H9 (cell line): ENCODE data around the gene ARID1B. TPM values are rescaled to one million over a fixed set of nuclear protein-coding genes. Genes with fewer than 3 reads are reported as not detected.

Source experiments
- DNase-seq: peaks from one replicate; pipeline ENCODE4 v3.0.0-alpha.2; 2017
- H2AFZ ChIP-seq: one replicate; pipeline ENCODE4 v1.6.1; 2013; ENCODE audit warnings: mild to moderate bottlenecking, low read length, control low read depth, moderate library complexity
- H2AK5ac ChIP-seq: 2 replicates; pipeline ENCODE4 v1.6.1; 2013; ENCODE audit warnings: low read length, control low read depth, mixed read lengths; ENCODE audit not compliant: insufficient read length
- H2BK120ac ChIP-seq: one replicate; pipeline ENCODE4 v1.6.1; 2013; ENCODE audit warnings: low read depth, mild to moderate bottlenecking, low read length, control low read depth, inconsistent platforms; ENCODE audit not compliant: poor library complexity, severe bottlenecking
- H2BK12ac ChIP-seq: 2 replicates; pipeline ENCODE4 v1.6.1; 2013; ENCODE audit warnings: low read length, control low read depth, mixed read lengths, low read depth; ENCODE audit not compliant: insufficient read length
- H2BK15ac ChIP-seq: 2 replicates; pipeline ENCODE4 v1.6.1; 2013; ENCODE audit warnings: low read depth, low read length, control low read depth
- H2BK20ac ChIP-seq: one replicate; pipeline ENCODE4 v1.6.1; 2013; ENCODE audit warnings: low read depth, mild to moderate bottlenecking, low read length, control low read depth, inconsistent platforms; ENCODE audit not compliant: poor library complexity, severe bottlenecking
- H2BK5ac ChIP-seq: 2 replicates; pipeline ENCODE4 v1.6.1; 2013; ENCODE audit warnings: low read length, control low read depth, mixed read lengths; ENCODE audit not compliant: insufficient read length
- H3K14ac ChIP-seq: 2 replicates; pipeline ENCODE4 v1.6.1; 2013; ENCODE audit warnings: low read length, control low read depth; ENCODE audit not compliant: insufficient read depth
- H3K18ac ChIP-seq: 2 replicates; pipeline ENCODE4 v1.6.1; 2013; ENCODE audit warnings: low read depth, mild to moderate bottlenecking, mixed read lengths, low read length, control low read depth; ENCODE audit not compliant: insufficient read length
- H3K23ac ChIP-seq: 2 replicates; pipeline ENCODE4 v1.6.1; 2013; ENCODE audit warnings: low read length, control low read depth, mixed read lengths, low read depth; ENCODE audit not compliant: insufficient read length
- H3K23me2 ChIP-seq: 2 replicates; pipeline ENCODE4 v1.6.1; 2013; ENCODE audit warnings: low read depth, mild to moderate bottlenecking, mixed read lengths, low read length, control low read depth; ENCODE audit not compliant: insufficient read length, poor library complexity, severe bottlenecking
- H3K27ac ChIP-seq: 2 replicates; pipeline ENCODE4 v1.5.1; 2013; ENCODE audit warnings: low read length, control low read depth, mixed read lengths, low read depth; ENCODE audit not compliant: insufficient read length
- H3K27me3 ChIP-seq: 2 replicates; pipeline ENCODE4 v1.6.1; 2013; ENCODE audit warnings: low read length, control low read depth, inconsistent platforms; ENCODE audit not compliant: insufficient read depth
- H3K4ac ChIP-seq: 2 replicates; pipeline ENCODE4 v1.6.1; 2013; ENCODE audit warnings: low read depth, mild to moderate bottlenecking, control low read depth, inconsistent platforms, low read length, moderate library complexity
- H3K4me1 ChIP-seq: 2 replicates; pipeline ENCODE4 v1.6.1; 2013; ENCODE audit warnings: low read length, control low read depth, inconsistent platforms; ENCODE audit not compliant: insufficient read depth
- H3K4me2 ChIP-seq: 2 replicates; pipeline ENCODE4 v1.6.1; 2013; ENCODE audit warnings: low read length, control low read depth, mixed read lengths; ENCODE audit not compliant: insufficient read length, insufficient read depth
- H3K56ac ChIP-seq: 2 replicates; pipeline ENCODE4 v1.6.1; 2013; ENCODE audit warnings: low read depth, mild to moderate bottlenecking, mixed read lengths, low read length, control low read depth; ENCODE audit not compliant: insufficient read length
- H3K79me1 ChIP-seq: 2 replicates; pipeline ENCODE4 v1.6.1; 2013; ENCODE audit warnings: low read depth, mild to moderate bottlenecking, moderate library complexity, low read length, control low read depth, inconsistent platforms; ENCODE audit not compliant: insufficient read depth, poor library complexity, severe bottlenecking
- H3K79me2 ChIP-seq: 2 replicates; pipeline ENCODE4 v1.6.1; 2013; ENCODE audit warnings: low read length, control low read depth, inconsistent platforms; ENCODE audit not compliant: insufficient read depth
- H3K9ac ChIP-seq: 2 replicates; pipeline ENCODE4 v1.6.1; 2013; ENCODE audit warnings: low read length, control low read depth, mixed read lengths; ENCODE audit not compliant: insufficient read length; ENCODE audit errors: extremely low read depth
- H3K9me3 ChIP-seq: one replicate; pipeline ENCODE4 v1.6.1; 2013; ENCODE audit warnings: low read depth, low read length, inconsistent platforms; ENCODE audit not compliant: control insufficient read depth
- H3T11ph ChIP-seq: one replicate; pipeline ENCODE4 v1.6.1; 2013; ENCODE audit warnings: mild to moderate bottlenecking, low read length, control low read depth, inconsistent platforms
- H4K20me1 ChIP-seq: one replicate; pipeline ENCODE4 v1.6.1; 2013; ENCODE audit not compliant: control insufficient read depth, insufficient read length, insufficient read depth
- H4K5ac ChIP-seq: 2 replicates; pipeline ENCODE4 v1.6.1; 2013; ENCODE audit warnings: low read depth, mild to moderate bottlenecking, mixed read lengths, low read length, control low read depth; ENCODE audit not compliant: insufficient read length
- H4K8ac ChIP-seq: replicated peaks from 2 replicates; pipeline ENCODE4 v1.6.1; 2013; ENCODE audit warnings: low read length, control low read depth, mixed read lengths, low read depth; ENCODE audit not compliant: insufficient read length
- H4K91ac ChIP-seq: 2 replicates; pipeline ENCODE4 v1.6.1; 2013; ENCODE audit warnings: low read depth, mild to moderate bottlenecking, moderate library complexity, mixed read lengths, low read length, control low read depth; ENCODE audit not compliant: insufficient read length
- H3K27ac Mint-ChIP-seq, 3 experiments: 2 replicates in 2 of 3; 3 replicates in 1 of 3; pipeline ENCODE4 v1.8.0; 2020 to 2021; ENCODE audit warnings: mixed read lengths in 3 of 3, mild to moderate bottlenecking in 1 of 3, moderate library complexity in 1 of 3
- H3K27me3 Mint-ChIP-seq: 2 replicates; pipeline ENCODE4 v1.8.0; 2021; ENCODE audit warnings: low read depth, mild to moderate bottlenecking, moderate library complexity, mixed read lengths
- H3K36me3 Mint-ChIP-seq, 3 experiments: 2 replicates in 2 of 3; 3 replicates in 1 of 3; pipeline ENCODE4 v1.8.0; 2020 to 2021; ENCODE audit warnings: low read depth in 3 of 3, mixed read lengths in 3 of 3; ENCODE audit not compliant: insufficient read depth in 1 of 3
- H3K4me1 Mint-ChIP-seq, 2 experiments: 2 replicates each; pipeline ENCODE4 v1.8.0; 2020; ENCODE audit warnings: mixed read lengths in 2 of 2
- H3K4me3 Mint-ChIP-seq, 2 experiments: 2 replicates in 1 of 2; 3 replicates in 1 of 2; pipeline ENCODE4 v1.8.0; 2020 to 2021; ENCODE audit warnings: mild to moderate bottlenecking in 2 of 2, mixed read lengths in 2 of 2, moderate library complexity in 1 of 2
- H3K9me3 Mint-ChIP-seq, 2 experiments: 2 replicates in 1 of 2; 3 replicates in 1 of 2; pipeline ENCODE4 v1.8.0; 2020; ENCODE audit warnings: mild to moderate bottlenecking in 2 of 2, mixed read lengths in 2 of 2, moderate library complexity in 1 of 2
- WGBS: extraction: QIAGEN DNeasy Blood & Tissue Kit; methylation state at CpG from one replicate; pipeline ENCODE4 v1.1.7; 2013; ENCODE audit warnings: missing lambda C conversion rate, low lambda C conversion rate, mixed read lengths; ENCODE audit not compliant: insufficient read length; ENCODE audit errors: extremely low coverage; 5-methylcytosine and 5-hydroxymethylcytosine counted together
- total RNA-seq: library from RNA; stranded (reverse); gene quantifications from 2 replicates; pipeline ENCODE4 v1.2.1, GENCODE V29; 2021
- TF ChIP-seq, protein P1 (sequence below): fragments of 200-600 bp; sonication (generic); conservative IDR thresholded peaks from 3 replicates; pipeline ENCODE4 v1.8.0; 2021; ENCODE audit warnings: antibody characterized with exemption, mild to moderate bottlenecking

Gene ARID1B
- total RNA-seq, 1 experiment from 2014 or later, result 88.2 TPM

- no peaks in the 10 kb centered on the region for H3K36me3 Mint-ChIP-seq
- no peak overlapping the region for H3K9ac ChIP-seq
- no peak for DNase-seq
- WGBS, result no CpG with 5 or more reads among the region's 2 CpGs
- no peaks in the 10 kb centered on the region for H3K79me1 ChIP-seq
- H2BK12ac ChIP-seq, result no peak overlapping the region
- H3K27ac ChIP-seq, result no peak overlapping the region
- no peak overlapping the region for H3K14ac ChIP-seq
- H2BK5ac ChIP-seq, result no peak overlapping the region
- no peaks in the 10 kb centered on the region for H4K20me1 ChIP-seq
- no peak overlapping the region for H3K4ac ChIP-seq
- H3K27me3 ChIP-seq, result no peaks in the 10 kb centered on the region
- H2BK15ac ChIP-seq, result no peak overlapping the region
- no peak overlapping the region for H2AK5ac ChIP-seq
- no peak overlapping the region for H4K91ac ChIP-seq
- H3K9me3 ChIP-seq, result no peaks in the 10 kb centered on the region
- no peaks in the 10 kb centered on the region for H3K27me3 Mint-ChIP-seq
- H3K79me2 ChIP-seq, result peaks cover 7% of the 10 kb centered on the region; the same call in 1 of the 2 replicates
- no peak overlapping the region for H3K56ac ChIP-seq
- no peak overlapping the region for H4K8ac ChIP-seq
- H2BK20ac ChIP-seq, result no peak overlapping the region
- H3K4me1 Mint-ChIP-seq, result peaks cover 48 to 57% of the 10 kb centered on the region in 2 experiments
- no peaks in the 10 kb centered on the region for H3K23me2 ChIP-seq
- no peak overlapping the region for H3K23ac ChIP-seq
- H4K5ac ChIP-seq, result no peak overlapping the region
- no peak overlapping the region for H2AFZ ChIP-seq
- H2BK120ac ChIP-seq, result no peak overlapping the region
- H3K18ac ChIP-seq, result no peak overlapping the region
- H3K9me3 Mint-ChIP-seq, result no peaks in the 10 kb centered on the region
- H3T11ph ChIP-seq, result no peak overlapping the region
- H3K27ac Mint-ChIP-seq, result peak overlapping the region in 2 of 3 experiments; percentile 18 to 47; a peak in 3 of 7 replicates
- no peak overlapping the region for H3K4me3 Mint-ChIP-seq
- H3K4me2 ChIP-seq, result no peak overlapping the region
- peaks cover 3% of the 10 kb centered on the region; the same call in 1 of the 2 replicates for H3K4me1 ChIP-seq
- TF ChIP-seq, protein P1, sequence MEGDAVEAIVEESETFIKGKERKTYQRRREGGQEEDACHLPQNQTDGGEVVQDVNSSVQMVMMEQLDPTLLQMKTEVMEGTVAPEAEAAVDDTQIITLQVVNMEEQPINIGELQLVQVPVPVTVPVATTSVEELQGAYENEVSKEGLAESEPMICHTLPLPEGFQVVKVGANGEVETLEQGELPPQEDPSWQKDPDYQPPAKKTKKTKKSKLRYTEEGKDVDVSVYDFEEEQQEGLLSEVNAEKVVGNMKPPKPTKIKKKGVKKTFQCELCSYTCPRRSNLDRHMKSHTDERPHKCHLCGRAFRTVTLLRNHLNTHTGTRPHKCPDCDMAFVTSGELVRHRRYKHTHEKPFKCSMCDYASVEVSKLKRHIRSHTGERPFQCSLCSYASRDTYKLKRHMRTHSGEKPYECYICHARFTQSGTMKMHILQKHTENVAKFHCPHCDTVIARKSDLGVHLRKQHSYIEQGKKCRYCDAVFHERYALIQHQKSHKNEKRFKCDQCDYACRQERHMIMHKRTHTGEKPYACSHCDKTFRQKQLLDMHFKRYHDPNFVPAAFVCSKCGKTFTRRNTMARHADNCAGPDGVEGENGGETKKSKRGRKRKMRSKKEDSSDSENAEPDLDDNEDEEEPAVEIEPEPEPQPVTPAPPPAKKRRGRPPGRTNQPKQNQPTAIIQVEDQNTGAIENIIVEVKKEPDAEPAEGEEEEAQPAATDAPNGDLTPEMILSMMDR, result no peak
Observed at GRCh38 chr6:156996265-156996664, 219.1 kb downstream of the ARID1B start.
